GM18909 (cell line): ENCODE measurements around the gene KHSRP.
"Not testable (repeated sequence)": the region's sequence is repeated elsewhere in the genome, so short reads cannot be mapped to it uniquely, and the experiment has no call there.

Source experiments
- ATAC-seq: cut with Tn5 transposase; IDR thresholded peaks from one replicate; pipeline ENCODE4 v1.9.1; 2021; ENCODE audit warnings: mild to moderate bottlenecking; ENCODE audit not compliant: unreplicated experiment, poor library complexity

KHSRP gene

DNA sequence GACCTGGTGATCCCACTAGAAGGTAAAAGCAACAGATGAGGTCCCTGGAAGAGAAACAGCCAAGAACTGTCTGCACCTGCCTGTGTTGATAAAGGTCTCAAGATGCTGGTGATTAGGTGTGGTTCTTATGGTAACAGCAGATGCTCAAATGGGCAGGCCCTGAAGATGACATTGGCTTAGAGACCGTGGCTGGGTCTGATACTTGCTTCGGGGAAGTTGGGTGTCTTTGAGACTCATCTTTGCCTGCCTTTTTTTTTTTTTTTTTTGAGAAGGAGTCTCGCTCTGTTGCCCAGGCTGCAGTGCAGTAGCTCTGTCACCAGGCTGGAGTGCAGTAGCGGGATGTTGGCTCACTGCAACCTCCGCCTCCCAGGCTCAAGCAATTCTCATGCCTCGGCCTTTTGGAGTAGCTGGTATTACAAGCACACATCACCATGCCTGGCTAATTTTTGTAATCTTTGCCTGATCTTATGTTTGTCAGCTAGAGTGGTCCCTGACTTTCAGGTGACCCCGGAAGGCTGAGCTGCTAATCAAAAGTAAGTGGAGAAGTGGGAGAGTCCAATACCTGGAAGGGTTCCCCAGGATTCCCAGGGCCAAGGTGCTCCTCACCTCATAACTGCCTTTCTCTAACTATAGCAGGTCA is 27.1 kb upstream of the KHSRP start:
- ATAC-seq, result no peak

DNA sequence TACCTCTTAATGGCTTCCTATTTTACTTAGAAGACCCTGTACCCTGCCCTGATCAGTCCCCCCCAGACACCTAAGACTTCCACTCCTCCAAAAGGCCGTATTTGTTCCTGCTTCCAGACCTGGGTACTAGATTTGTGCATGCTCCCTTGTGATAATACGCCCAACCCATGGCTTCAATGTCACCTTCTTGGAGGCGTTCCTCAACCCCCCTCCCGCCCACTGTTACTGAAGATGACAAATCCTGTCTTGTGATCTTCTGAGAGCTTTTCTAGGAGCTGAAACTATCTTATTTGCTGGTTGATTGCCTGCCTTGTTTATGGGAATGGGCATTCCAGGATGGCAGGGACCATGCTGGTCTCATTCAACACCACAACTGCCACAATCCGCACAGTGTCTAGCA is 25.6 kb upstream of the KHSRP start:
- no peak for ATAC-seq

DNA sequence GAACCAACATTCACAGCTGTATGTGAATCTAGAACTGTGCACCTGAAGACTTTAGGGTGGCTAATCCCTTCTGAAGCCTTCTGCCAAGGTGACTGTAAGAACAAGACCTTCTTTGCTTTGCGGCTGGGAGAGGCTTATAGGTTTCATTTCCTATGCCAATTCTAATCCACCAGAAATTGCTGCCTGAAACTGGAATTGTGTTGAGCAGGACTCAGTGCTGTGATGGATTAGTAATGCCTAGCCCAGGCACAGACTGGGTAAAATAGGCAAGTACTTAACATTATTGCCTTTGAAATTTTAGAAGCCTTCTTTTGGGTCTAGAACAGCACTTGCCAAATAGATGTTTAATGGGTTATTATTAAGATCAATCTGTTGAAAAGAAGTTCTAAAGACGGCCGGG is 23.4 kb upstream of the KHSRP start:
- no peak for ATAC-seq

DNA sequence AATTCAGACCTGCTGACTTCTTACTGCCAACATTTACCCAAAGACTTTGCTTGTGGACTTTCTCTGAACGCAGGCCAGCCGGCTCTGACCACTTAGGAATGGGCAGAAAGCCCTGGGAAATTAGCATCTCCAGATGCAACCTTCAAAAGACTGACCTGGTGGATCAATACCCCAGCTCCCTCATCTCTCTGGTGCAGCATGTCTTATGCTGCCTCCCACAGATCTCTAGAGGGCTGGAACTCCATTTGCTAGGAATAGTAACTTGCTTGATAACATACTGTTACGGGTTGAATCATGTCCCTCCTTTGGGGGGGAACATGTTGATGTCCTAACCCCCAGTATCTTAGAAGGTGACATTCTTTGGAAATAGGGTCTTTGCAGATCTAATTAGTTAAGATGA is 21.8 kb upstream of the KHSRP start:
- ATAC-seq, result no peak

DNA sequence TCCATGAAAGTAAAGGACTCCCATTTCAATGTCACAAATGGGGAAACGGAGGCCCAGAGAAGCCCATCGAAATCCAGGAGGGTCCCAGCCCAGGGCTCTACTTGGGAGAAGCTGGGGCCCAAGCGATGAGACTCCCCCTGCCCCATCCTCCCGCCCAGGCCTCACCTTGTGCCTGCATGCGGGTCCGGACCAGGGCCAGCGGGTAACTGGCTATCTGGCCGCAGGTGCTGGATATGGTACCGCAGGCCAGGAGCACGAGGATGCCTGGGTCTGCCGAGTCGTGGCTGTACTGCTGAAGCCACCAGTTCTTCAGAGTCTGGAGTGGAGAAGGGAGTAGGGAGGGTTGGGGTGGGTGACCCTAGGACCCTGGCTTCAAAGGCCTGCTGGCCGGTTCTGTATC is 19.4 kb upstream of the KHSRP start:
- no peak for ATAC-seq

DNA sequence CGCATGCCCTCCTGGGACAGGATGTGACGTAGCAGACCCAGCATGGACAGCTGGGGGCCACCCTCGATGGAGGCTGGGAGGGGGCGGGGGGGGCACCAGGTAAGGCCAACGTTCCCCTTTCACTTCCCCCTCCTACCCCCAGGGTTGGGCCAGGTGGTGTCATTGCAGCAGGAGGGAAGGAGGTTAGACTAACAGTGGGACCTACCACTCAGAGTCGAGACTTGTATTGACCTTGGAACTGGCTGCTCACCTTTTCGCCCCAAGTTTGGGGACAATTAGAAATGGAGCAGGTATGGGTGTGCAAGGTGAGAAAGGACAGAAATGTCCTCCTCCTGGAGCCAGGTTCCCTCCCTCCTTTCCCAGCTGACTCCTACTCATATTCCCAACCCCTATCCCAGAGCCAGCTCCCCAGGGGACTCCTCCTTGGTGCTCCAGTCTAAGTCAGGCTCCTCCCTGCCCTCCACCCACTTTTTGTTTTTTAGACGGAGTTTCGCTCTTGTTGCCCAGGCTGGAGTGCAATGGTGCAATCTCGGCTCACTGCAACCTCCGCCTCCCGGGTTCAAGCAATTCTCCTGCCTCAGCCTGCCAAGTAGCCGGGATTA is 17.6 kb upstream of the KHSRP start:
- no peak for ATAC-seq

DNA sequence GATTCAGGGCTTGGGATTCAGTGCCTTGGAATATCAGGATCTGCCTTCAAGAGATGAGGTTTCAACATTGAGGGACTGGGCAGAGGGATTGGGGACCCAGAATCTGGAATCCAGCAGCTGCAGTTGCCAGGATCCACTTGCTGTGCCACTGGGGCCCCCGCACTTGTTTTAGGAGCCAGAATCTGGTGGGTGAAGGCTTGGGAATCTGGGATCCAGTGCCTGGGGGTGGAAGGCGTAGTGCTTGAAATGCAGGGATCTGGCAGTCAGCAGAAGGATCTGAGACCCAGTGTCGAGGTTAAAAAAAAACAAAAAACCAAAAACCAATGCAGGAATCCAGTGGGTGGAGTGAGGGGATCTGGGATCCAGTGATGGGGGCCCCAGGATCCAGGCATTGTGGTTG is 16.3 kb upstream of the KHSRP start:
- no peak for ATAC-seq

DNA sequence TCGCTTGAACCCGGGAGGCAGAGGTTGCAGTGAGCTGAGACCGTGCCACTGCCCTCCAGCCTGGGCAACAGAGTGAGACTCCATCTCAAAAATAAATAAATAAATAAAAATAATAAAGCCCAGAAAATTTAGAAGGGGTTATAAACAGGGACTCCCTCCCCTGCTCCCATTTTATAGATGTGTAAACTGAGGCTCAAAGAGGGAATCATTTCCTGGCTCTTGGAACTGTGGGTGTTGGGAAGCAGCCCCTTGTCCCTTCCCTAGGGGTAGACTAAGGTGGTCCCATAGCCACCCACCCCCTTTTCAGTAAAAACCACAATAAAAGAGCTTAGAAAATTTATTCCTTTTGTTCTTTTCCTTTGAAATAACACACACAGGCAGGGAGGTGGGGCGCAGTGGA is 15.1 kb upstream of the KHSRP start:
- no peak for ATAC-seq

DNA sequence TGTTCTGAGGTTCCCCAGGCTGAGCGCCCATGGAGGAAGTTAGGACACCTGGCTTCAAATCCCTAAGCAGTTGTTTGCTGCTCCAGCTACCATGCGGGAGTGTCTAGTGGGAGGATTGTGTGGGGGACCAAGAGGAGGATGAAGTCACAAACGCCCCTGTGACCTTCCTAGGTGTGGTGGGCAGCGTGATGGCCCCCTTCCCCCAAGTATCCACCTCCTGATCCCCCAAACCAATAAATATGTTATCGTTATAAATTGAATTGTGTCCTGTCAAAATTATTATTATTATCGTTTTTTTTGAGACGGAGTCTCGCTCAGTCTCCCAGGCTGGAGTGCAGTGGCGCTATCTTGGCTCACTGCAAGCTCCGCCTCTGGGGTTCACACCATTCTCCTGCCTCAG is 9.1 kb upstream of the KHSRP start, which contains the start of gene SLC25A41:
Gene SLC25A41, minus strand, starts transcription at position 101 of the 400 bp plus-strand sequence. Its CDS starts 70 bp downstream, at position 31.
- no peak for ATAC-seq

DNA sequence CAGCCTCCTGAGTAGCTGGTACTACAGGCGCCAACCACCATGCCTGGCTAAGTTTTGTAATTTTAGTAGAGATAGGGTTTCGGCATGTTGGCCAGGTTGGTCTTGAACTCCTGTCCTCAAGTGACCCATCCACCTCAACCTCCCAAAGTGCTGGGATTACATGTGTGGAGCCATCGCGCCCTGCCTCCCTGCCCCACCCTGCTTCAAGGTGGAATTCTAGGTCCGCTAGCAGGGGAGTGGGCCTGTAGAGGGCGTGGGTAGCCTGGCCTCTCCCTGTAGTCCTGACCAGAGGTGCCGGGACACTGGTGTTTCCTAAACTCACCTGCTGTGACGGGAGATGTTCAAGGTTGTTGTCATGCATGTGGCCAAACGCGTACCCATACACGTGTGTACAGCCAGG is 8.6 kb upstream of the KHSRP start:
- no peak for ATAC-seq

DNA sequence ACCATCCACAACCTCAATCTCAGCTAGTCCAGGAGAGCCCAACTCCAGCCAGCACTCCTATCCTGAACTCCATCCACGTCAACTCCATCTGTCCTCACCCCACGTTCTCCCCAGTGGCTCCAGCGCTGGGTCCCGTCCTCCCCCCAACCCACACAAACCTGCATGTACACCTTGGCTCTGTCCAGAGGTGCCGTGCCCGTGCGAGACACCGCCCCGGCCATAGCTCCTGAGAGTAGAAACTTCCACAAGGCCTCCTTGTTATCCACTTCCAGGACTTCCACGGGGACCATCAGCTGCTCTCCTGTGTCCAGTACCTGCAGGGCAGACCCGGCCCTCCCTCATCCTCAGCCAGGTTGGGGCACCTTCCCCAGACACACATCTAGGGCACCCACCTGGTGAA is 7.3 kb upstream of the KHSRP start:
- ATAC-seq, result no peak

DNA sequence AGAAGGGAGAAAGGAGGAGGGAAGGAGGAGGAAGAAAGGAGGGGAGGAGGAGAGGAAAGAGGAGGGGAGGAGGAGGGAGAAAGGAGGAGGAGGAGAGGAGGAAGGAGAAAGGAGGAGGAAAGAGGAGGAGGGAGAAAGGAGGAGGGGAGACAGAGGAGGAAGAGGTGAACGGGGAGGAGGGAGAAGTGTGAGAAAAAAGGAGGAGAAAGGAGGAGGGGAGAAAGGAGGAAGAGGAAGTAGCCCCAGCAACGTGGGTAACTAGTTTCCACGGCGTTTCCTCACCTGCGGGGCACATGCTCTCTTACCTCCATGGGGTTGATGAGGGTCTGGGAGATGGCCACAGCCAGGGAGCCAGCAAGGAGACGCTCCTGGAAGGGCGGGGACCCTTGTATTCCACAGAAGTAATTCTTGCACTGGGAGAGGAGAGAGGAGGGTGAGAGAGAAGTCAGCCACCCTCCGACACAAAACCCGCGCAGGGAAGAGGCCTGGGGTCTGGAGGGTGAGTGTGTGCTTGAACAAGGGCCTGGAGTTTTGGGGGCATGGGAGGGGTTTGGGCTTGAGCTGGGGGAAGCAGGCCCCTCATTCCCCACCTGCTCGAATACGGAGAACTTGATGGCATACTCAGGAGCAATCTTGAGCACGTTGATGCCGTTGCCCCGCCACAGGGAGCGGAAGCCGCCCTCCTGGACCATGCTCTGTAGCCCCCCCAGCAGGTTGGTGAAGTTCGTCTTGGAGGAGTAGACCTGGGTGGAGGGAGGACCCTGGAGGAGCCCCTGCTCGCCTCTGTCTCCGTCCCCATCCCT is 5.0 kb upstream of the KHSRP start:
- no peak for ATAC-seq

DNA sequence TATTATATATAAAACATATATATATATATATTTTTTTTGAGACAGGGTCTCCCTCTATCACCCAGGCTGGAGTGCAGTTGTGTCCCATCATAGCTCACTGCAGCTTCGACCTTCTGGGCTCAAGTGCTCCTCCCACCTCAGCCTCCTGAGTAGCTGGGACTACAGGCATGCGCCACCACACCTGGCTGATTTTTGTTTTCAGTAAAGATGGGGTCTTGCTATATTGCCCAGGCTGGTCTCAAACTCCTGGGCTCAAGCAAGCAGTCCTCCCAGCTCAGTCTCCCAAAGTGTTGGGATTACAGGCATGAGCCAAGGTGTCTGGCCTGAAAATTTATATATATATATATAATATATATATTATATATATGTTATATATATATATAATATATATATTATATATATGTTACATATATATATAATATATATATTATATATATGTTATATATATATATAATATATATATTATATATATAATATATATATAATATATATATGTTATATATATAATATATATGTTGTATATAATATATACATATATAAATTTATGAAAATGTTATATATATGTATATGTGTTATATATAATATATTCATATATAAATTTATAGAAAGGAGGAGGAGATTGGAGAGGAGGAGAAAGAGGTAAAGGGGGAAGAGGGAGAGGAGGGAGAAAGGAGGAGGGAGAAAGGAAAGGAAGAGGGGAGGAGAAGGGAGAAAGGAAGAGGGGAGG is 4.2 kb upstream of the KHSRP start:
- ATAC-seq, result not testable (repeated sequence)

DNA sequence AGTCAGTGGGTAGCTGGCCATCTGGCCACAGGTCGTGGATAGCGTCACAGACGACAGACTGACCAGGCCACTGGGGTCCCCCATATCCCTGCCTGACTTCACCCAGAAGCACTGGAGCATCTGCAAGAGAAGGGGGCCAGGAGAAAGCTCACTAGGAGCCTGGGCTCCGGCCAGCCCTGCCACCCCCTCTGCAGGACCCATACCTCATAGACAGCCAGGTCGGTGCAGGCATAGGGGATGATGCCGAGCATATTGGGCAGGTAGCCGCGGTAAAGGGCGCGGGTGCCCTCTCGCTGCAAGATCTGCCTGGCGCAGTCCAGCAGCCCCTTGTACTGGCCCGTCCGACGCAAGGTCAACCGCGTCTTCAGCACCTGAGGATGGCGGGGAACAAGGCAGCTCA is 2.5 kb upstream of the KHSRP start:
- ATAC-seq, result no peak

DNA sequence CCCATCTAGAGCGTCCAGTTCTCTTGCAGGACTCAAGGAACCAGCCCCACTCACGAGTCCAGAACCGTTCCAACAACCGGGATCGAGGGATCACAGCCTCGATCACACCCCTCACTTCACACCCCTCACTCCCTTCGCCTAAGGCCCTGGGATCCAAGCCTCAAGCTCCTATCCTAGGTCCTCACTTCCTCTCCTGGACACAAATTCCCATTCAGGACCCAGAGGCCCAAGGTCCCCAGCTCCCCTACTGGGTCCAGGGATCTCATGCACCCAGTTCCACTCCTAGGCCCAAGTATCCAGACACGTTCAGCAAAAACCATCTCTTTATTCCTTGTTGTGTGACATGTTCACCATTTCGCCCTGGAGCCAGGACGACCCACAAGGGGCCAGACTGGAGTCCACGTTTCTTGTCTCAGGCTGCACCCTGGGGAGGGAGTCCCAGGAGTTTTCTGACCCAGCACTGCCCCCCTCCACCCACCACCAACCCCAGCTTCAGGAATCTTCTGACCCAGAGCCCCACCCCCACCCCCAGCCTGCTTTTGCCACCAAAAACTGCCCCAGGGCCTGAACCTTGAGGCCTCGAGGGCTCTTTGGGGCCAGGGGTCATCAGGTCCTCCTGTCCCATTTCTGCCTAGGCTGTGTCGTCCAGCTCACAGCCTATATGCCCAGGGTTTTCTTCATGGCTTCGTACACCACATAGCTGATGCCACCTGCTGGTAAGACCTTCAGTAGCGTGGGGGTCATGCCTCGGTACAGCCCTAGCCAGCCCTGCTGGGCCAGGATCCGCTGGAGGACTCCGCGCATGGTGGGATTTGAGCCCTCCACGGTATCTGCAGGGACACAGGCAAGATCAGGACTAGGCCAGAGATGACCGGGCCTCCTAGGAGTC is 1.4 kb upstream of the KHSRP start:
- no peak for ATAC-seq

DNA sequence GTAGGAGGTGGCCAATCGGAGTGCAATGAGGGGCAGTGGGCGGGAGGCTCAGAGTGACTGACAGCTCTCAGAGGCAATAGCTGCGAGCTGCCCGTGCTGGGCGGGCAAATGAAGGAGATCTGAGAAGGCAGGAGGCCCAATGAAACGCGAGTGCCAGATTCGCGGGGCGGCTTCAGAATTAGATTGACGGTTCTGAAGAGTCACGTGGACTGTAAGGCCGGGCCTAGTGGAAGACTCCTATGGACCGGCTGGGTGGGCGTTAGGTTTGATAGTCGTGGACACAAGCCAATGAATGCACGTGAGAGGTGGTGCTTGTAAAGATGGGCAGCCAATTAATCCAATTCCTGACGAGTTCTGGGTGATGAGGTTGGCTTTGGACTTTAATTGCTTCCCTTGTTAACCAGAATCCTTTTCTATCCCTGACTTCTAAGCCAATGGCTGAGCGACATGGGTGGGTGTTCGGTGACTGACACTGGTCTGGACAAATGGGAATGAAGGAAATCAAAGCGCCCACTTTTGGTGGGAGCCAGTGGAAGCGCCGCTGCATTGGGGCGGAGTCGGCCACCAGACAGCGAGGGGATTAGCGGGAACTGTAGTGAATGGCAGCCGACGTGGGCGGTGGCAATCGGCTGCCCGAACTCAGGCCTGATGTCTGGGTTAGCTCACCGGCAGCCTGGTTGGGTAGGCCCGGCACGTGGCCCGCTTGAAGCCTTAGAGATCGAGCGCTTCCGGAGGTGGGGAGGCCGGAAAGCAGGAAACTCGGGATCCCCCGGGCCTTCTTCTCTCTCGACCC is 524 bp upstream of the KHSRP start:
- peak; percentile 88 for ATAC-seq

DNA sequence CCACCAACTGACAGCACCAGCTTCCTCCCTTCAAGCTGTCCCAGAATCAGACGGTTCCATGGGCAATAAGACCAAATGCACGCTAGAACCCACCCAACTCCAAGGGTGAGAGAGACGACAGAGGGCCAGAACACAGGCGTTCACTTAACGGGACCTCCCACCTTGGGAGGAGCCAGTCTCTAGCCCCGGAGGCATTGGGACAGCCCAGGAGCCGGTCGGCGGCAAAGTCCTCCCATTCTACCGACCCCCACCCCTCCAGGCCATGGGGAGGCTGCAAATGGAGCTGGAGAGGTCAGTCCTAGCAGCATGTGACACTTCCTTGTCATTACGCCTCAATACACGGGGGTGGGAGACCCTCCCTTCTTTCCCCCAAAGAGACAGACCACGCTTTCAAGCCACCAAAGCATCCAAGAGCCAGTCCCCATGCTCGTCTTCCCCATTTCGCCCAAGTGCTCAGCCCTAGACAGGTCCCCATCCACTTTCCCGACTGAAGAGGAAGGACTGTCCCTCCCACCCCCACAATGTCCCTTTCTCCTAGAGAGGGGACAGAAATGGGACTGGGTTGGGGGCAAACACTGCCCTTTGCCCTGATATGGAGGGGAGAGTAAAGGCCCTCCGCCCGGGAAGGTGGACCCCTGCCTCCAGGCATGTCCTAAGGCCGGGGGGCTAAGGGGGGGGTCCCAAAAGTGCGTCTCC is 964 bp downstream of the KHSRP start:
- ATAC-seq, result no peak
